HG02588 (cell line): ENCODE measurements around the gene DDX47.
"Not testable (repeated sequence)": the region's sequence is repeated elsewhere in the genome, so short reads cannot be mapped to it uniquely, and the experiment has no call there.

ENCODE experiments used
- ATAC-seq: cut with Tn5 transposase; IDR thresholded peaks from one replicate; pipeline ENCODE4 v1.9.1; 2021; ENCODE audit warnings: mild to moderate bottlenecking, moderate library complexity; ENCODE audit not compliant: unreplicated experiment

DDX47 gene

DNA sequence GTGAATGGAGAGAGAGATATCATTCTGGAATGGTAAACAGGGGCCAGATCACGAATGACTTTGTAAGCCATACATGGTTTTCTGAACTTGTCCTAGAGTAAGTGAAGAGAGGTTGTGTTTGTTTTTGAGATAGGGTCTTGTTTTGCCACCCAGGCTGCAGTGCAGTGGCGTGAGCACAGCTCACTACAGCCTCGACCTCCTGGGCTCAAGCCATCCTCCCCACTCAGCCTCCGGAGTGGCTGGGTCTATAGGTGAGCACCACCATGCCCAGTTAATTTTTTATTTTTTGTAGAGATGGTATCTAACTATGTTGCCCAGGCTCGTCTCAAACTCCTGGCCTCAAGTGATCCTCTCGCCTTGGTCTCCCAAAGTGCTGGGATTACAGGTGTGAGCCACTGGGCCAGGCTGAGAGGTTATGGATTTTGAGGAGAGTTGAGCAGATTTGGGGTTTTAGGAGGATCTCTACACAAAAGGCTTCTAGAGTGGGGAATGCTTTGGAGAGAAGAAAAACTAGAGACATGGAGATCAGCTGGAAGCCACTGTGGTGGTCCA, 58.5 kb downstream of the DDX47 start:
- no peak for ATAC-seq

DNA sequence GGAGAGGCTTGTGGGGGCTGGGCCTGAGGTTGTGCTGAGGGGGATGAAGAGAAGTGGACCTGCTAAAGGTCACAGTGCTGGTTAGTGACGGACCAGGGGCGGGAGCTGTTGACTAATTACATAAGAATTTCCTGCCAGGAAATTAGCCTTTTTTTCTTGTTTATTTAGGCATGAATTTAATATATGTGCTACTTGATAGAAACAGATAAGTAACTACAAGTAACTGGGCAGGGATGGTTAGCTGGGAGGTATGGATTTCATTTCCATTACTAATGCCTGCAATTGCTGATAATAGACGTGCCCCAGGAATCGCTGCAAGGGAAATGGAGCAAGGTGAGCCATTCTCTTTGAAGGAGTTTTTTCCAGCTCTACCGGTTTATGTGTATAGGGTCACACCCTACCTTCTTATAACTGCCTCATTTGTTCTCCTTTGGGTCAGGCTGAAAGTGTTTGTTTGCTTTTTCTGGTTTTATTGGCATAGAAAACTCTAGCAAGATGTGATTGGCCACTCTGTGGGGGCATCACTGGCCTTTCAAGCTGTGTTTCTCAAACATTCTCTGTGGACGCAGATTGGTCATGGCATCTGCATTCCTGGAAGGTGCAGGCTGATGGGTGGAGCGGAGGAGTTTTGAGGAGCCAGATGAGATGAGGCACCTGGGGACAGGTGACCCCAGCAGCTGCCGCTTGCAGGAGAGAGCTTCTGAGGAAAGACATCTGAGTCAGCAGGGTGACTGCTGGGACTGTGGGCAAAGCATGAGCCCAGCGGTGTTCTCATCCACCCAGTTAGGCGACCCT, 59.2 kb downstream of the DDX47 start:
- ATAC-seq: no peak

DNA sequence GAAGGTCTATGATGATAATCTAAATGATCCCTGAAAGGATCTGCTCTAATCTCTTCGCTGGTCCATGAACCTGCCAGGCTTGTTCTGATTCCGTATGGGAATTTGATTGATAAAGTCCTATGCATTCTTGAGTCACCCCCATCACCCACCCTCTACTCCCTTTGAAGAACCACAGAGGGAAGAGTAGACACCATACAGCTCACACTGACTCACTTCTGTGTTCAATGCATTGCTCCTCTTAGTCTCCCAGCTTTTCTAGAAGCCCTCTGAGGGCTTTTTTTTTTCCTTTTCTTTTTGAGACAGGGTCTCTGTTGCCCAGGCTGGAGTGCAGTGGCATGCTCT, 59.8 kb downstream of the DDX47 start:
- ATAC-seq: no peak

GRCh38 chr12:12874029-12874428, 60.9 kb downstream of the DDX47 start:
- no peak for ATAC-seq

- not testable (repeated sequence) for ATAC-seq
Measured at GRCh38 chr12:12875301-12875700, 62.2 kb downstream of the DDX47 start.

GRCh38 chr12:12877153-12877768, 64.1 kb downstream of the DDX47 start:
- ATAC-seq: no peak

DNA sequence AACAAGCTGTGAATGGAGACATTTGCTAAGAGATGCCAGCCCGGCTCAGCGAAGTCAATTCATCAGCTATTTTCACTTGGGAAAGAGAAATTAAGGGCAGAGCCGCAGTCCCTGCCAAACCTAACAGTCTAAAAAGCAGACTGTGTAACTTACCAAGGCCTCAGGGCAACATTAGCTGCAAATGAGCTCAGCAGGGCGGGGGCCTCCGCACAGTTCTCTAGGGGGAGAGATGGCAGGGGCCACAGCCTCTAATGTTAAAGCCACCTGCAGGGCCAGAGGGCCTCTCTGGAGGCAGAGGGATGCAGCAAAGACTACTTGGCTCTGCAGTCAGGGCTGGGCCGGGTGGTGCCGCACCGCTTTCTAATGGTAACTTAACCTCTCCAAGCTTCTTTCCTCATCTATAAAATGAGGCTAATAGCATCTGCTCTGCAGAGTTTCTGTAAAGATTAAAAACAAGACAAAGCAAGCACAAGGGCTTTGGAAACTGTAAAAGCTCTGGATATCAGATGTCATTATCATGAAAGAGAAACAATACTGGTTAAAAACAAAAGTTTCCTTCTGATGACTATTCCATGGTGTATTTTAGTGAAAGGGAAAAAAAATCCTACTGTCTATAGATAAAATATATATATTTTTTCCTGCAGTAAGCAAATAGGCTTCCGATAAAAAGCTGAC, 64.8 kb downstream of the DDX47 start:
- ATAC-seq: no peak
